ENCODE data around the gene HNF1A.
A peak's percentile ranks its signal among the peaks of the same experiment; 100 is the strongest.

HNF1A gene

DNA sequence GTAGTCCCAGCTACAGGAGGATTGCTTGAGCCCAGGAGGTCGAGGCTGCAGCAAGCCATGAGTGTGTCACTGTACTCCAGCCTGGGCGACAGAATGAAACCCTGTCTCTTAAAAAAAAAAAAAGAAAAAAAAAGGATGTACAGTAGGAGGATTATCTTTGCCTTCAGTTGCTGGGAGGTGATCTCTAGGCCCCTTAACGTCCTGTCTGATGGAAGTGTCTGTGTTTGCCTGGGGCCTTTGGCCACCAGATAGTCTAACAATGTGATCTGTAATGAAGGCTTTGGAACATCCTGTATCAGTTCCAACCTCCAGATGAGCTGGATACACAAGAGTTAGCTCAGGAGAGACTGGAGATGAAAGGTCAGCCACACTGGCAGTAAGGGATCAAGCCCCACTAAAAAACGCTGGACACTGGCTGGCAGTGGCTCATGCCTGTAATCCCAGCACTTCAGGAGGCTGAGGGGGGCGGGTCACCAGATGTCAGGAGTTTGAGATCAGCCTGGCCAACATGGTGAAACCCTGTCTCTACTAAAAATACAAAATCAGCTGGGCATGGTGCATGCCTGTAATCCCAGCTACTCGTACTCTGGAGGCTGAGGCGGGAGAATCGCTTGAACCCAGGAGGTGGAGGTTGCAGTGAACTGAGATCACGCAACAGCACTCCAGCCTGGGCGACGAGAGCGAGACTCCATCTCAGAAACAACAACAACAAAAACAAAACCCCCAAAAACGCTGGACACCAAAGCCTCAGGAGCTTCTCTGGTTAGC is 19.0 kb upstream of the HNF1A start:
- no peak for DNase-seq

DNA sequence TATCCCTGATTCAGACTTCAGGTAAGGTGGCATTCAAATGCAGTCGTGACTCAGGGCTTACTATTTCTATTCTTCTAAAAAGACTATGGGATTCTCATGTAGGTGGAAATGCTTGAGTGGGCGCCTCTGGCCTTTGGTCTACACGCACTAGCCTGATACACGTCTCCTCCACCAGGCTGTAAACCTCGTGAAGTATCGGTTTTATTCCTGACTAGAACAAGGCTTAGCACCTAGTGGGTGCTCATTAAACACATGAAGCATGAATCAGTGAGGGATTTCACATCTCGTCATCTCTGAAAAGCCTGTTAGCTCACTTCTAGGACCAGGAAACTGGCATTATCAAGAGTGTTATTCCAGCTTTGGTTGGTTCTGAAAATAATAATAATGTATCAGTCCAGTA is 17.7 kb upstream of the HNF1A start:
- no peak for DNase-seq

DNA sequence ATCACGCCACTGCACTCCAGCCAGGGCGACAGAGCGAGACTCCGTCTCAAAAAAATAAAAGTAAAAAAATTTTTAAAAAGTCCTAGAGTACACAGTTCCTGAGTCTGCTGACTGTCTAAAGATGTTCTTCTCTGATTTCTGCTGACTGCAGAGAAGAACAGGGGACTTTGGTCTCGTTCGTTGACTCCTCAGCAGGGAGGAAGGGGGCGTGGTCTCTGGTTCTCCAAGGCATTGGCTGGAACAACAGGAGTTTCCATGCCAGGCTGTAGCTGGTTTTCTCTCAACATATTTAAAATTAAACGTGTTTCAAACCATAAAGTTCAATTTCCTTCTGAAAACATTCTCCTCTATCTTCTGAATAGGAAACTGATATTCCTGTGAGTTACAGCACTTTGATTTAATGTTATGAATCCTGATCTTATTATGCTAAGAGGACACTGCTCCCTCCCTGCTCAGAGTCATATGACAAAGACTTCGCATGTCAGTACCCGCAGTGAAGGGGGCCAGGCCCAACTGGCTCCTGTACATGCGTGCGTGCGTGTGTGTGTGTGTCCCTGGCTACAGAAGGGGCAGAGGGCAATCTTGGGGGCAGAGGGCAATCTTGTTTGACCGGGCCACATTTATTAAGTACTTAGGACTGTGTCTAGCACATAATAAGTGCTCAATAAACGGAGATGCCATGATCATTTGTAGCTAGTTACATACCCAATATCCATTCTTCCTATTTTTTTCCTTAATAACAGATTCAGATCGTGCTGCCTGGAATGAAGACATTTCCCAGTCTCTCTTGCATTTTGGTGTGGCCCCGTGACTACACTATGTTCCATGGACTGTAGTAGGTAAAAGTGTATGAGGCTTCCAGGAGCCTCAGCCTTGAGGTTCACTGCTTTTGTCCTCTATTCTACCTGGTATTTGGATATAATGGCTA is 16.5 kb upstream of the HNF1A start:
- DNase-seq: no peak

DNA sequence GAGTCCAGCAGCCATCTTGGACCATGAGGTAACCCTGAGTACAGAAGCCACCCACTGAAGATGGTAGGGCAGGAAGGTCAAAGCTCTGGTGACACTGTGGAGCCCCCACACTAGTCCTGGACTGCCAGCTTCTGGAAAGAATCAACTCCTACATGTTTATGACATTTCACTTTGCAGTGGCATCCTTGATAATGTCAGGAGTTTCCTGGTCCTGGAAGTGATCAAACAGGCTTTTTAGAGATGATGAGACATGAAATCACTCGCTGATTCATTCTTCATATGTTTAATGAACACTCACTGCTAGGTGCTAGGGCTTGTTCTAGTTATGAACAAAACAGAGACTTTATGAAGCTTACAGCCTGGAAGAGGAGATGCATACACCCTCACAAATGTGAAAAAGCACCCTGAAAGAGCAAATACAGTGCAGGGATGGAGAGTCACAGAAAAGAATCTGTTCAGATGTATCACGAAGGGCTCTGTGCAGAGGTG is 15.8 kb upstream of the HNF1A start:
- DNase-seq: no peak

DNA sequence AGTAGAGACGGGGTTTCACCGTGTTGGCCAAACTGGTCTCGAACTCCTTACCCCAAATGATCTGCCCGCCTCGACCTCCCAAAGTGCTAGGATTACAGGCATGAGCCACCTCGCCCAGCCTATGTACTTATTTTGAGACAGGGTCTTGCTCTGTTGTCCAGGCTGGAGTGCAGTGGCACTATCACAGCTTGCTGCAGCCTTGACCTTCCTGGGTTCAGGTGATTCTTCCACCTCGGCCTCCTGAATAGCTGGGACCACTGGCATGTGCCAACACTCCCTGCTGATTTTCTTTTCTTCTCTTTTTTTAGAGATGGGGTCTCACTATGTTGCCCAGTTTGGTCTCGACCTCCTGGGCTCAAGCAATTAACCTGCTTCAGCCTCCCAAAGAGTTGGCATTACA is 14.0 kb upstream of the HNF1A start:
- no peak for DNase-seq

DNA sequence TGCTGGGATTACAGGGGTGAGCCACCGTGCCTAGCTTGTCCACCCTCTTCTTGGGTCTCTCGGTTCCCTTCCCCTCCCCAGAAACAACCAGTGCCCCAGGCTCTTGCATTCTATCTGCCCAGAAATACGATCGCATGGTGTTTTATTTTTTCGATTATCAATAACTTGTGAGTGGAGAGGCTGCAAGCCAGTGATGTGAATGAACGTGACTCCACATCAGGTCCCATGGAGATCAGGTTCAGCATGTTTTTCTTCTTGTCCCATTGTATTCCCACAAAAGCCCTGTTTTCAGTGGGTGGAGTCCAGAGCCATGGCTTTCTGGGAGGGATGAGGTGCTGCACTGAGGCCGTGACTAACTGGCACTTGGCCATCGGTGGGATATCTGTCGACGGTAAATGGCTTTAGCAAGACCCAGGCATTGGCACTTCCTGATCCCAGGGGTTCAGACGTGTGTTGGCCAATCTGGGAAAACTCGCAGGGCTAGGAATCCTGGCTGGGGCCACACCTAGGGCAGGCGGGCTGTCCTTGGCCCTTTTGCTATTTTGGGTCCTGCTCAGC is 12.7 kb upstream of the HNF1A start:
- DNase-seq: no peak

DNA sequence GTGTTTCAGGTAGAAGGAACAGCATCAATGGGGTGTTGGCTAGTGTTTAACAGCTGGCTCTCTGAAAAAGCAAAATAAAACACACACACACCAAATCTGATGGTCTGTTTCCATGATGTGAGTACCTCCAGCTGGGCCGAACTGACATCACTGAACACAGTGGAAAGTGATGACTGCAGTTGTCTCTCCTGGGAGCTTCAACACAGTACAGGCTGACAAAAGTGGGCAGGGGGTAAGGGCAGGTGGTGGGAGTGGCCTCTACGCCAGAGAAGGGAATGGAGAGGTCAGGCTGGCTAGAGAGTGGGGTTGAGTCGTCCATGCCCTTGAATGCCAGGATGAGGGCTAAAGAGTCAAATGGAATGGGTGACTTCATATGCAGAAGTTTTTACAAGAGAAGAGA is 8.0 kb upstream of the HNF1A start:
- no peak for DNase-seq

DNA sequence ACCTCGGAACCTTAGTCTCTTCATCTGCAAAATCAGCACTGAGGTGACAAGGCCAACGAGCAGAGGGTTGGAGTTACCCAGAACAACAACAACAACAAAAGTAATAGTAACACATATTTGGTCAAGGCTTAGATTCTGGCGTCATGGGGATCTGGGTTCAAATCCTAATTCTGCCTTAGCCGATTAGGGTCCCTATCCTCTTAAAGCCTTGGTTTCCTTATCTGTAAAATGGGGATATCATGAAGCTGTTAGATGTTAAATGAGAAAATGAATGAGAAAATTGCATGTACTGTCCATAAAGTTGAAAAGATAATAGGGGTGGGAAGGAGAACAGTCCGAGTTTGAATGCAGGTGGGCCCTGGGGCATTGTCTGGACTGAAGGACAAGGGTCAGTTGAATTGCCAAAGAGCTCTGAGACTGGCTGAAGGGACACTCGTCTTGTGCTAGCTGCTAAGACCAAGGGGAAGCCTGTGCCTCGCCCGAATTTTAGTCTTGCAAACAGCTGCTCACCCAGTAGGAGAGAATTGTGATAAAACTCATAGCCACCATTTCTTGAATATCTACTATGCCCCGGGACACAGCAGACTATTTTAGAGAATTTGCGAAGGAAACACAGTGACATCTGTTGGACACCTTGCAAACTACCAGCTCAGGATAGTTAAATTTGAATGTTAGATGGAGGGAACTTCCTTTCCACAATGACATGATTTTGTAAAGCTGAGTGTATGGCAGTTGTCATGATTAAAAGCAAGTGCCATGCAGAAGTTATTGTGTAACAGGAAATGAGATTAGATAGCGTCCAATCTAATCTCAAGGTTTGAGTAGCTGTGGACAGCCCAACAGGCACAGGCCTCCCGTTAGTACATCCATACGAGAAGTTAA is 6.8 kb upstream of the HNF1A start:
- DNase-seq: peak; percentile 24

DNA sequence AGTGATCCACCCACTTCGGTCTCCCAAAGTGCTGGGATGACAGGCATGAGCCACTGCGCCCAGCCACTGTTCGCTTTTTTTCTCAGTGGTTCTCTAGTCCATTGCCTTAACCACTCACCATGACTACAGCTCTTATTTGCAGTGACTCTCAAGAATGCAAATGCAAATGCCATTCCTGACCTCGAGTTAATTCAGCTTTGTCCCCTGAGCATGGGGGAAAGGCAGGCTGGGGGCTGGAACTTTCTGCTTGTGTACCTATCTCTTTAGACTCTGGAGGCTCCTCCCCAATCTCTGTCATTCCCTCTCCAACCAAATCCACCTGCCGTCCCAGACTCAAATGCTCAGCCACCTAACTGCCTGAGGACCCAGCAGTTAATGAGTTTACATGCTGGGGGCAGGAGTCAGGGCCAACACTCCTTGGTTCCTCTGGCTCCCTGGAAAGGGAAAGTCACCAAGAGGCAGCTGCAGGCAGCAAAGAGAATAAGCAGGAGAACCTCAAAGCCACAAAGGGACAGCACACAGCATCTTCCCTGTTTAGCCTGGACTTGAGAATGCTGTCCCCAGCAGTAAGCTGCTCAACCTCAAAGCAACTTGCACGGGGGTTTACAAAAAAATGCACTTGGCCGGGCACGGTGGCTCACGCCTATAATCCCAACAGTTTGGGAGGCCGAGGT is 5.3 kb upstream of the HNF1A start:
- no peak for DNase-seq

DNA sequence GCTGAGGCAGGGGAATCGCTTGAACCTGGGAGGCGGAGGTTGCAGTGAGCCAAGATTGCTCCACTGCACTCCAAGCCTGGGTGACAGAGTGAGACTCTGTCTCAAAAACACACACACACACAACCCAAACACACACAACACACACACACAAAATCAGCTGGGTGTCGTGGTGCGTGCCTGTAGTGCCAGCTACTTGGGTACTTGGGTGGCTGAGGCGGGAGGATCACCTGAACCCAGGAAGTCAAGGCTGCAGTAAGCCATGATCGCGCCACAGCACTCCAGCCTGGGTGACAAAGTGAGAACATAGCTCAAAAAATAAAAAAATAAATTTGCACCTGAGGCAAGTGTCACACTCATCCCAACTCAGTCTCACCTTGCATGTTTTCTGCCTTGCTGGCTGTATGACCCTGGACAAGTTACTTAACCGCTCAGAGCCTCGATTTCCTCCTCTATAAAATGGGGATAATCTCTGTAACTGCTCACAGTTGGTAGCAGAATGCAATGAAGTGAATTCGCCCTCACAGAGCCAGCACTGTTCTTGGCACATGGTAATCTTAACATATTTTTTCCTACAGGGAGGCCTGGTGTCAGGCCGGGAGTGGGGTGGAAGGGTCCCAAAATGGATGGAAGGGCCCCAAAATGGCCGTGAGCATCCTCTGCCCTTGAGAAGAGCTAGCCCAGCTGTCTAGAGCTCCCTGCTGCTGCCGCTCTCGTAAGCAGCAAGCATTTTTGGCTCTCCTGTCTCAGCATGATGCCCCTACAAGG is 630 bp upstream of the HNF1A start:
- DNase-seq: no peak

DNA sequence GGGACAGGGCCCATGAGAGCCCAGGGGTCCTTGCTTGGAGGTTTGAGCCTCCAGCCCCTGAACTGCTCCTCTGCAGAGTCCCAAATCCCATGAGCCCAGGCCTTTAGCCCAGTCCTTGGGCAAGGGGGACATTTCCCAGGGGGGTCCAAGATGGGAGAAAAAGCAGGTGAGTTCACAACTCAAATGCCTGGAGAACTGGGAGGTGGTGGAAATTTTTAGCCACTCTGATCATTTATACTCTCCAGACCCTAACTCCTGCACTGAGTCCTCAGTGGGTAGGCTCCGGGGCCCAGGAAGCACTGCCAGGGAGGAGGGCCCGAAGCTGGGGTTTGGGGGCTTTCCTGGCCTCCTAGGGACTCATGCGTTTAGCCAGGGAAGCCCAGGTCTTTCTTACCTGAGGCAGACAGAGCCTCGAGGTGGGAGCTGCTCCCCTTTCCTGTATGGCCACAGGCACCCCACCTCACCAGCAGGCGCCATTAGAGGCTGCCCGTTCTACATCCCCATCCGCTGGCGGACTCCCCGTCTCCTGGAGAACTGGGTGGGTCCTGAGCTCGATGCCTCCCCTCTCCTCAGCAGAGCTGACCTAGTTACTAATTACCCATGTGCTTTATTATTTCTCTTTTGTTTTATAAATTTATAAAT is 998 bp downstream of the HNF1A start:
- DNase-seq: no peak

DNA sequence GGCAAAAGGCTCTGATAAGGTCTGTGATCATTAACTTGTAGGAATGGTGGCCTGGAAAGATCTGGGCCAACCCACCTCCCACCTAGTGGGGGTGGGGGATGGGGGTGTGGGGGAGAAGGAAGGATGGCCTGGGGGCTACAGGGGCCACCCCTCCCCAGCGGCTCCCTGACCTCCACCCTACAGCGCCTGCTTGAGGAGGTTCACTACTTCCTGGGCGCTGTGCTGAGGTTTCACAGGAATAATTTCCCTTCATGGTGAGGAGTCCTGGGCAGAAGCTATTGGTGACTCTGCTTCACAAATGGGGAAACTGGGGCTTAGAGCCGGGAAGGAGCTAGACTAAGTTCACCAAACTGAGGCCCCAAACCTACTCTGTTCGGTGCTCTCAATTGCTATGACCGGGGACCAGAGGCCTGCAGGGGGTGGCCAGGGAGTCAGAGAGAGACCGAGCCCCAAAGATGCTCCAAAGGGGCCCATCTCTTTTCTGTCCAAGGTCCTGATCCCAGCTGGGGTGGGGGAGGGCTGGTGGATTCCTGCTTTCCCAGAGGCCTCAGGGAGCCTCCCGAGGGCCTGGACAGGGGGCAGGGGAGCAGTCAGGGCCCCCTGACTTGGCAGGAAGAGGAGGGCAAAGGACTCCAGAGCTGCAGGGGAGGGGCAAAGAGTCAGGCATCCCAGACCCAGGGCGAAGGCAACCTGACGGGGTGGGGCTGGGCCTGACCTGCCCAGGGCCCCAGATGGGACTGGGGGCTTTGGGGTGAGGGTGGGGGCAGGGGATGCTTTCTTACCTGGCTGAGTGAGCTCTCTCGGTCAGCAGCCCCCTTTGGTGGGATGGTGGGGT is 1.7 kb downstream of the HNF1A start:
- DNase-seq: no peak

DNA sequence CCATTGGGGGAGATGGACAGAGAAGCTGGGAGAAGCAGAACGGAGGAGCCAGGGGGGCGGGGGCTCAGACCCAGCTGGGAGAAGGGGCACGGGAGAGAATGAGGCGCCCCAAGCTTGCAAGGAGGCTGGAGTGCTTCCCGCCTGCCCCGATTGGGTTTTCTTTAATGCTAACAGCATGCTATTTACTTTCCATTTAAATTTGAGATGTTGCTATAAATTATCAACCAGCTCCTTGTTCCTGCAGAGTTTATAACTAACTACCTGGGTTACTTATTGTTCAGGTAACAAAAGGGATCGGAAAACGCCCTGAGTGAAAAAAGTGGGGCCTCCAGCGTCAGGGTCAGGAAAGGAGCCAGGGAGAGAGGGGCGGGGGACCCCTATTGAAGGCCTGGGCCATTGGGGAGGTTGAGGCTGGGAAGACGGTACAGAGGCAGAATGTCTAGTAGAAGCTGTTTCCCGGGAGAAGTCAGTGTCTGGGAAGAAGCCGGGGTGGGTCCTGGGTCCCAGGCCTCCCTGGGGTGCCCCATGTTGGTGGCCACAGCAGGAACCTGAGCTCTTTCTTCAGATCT is 2.5 kb downstream of the HNF1A start:
- DNase-seq: no peak

DNA sequence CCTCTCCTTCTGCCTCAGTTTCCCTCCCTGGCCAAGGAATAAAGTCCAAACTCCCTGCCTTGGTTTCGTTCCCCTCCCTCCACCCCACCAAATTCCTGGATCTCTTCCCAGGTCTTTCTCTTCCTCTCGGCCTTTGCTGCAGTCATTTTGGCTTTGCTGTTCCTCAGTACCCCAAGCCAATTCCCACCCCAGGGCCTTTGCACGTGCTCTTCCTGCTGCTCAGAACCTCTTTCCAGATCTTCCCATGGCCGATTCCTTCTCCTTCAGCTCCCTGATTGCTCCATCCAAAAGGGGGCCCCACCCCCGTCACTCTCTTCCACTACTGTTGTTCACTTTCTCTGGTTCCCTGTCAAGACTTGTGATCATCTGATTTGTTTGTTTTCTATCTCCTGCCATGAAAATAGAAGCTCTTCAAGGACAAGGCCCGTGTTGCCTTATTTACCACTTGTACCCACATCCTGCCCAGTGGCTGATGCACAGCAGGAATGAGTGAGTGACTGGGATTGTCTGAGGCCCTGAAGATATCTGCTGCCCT is 3.1 kb downstream of the HNF1A start:
- no peak for DNase-seq

DNA sequence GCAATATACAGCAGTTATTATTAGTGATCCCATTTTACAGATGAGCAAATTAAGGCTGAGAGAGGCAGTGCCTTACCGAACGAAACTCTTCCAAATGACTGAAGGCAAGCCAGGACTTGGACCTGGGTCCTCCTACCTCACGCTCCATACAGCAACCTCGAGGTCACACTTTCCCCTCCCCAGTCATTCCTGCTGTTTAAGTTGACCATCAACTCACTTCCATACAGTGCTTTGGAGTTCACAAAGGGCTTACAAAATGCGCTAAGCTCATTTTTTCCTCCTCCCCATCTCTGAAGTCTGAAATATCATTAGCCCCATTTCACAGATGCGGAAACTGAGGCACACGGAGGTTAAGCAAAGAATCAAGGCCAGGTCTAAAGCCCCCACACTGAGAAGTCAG is 4.3 kb downstream of the HNF1A start:
- DNase-seq: no peak

DNA sequence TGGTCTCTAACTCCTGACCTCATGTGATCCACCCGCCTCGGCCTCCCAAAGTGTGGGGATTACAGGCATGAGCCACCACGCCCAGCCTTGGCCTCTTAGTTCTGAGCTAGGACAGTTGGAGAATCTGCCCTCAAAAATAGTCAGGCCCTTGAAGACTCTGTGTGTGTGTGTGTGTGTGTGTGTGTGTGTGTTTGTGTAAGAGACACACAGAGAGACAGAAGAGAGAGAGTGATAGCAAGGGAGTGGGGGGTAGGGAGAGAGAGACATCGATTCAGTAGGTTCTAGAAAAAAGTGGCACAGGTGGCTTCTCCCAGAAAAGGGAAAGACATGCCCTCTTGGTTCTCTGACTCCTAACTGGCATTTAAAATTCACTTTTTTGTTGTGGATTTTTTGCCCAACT is 5.4 kb downstream of the HNF1A start:
- no peak for DNase-seq

DNA sequence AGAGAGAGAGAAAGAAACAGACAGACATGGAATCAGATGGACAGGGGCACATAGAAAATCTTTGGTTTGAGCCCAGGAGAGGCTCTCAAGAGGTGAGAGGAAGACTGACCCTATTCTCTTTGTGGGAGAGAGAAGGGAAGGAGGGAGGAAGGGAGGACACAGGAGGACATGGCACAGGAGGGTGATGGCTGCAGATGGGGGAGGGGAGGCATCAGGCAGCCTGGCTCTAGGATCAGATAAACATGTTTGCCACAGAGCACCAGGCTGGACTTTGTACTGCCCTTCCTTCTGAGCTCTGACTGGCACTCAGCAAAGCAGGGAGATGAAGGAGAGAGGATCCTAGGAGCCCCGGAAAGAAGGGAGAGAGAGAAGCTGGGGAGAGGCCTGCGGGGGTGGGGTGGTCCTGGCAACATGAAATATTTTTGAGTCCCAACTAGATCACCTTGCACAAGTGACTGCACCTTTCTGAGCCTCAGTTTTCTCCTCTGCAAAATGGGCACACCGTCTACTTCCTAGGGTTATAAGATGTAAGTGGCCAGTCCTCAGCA is 6.1 kb downstream of the HNF1A start:
- no peak for DNase-seq

DNA sequence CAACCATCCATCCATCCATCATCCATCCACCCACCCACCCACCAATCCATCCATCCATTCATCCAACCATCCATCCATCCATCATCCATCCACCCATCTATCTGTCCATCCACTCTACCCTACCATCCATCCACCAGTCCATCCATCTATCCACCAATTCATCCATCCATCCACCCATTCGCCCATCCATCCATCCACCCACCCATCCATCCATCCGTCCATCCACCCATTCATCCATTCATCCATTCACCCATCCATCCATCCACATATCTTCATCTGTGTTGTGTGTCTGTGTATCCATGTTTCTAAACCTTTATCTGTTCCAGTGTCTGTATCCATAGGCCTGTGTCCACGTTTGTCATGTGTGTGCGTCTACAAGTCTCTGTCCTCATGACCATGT is 9.9 kb downstream of the HNF1A start:
- no peak for DNase-seq

DNA sequence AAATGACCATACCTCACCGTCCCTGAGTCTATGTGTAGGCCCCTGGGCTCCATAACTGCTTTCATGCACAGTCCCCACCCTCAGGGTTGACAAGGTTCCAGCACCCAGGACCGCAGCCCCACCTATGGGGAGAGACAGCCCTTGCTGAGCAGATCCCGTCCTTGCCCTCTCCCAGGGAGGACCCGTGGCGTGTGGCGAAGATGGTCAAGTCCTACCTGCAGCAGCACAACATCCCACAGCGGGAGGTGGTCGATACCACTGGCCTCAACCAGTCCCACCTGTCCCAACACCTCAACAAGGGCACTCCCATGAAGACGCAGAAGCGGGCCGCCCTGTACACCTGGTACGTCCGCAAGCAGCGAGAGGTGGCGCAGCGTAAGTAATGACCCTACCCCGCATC is 10.3 kb downstream of the HNF1A start:
- no peak for DNase-seq

All from CD4-positive, alpha-beta T cell treated with Interferon gamma for 1 hour (primary cell).